GM19468 (cell line): ENCODE results near the gene DEAF1.
A peak's percentile ranks its signal among the peaks of the same experiment; 100 is the strongest.
"Not testable (repeated sequence)": the region's sequence is repeated elsewhere in the genome, so short reads cannot be mapped to it uniquely, and the experiment has no call there.

Experiments used
- ATAC-seq: cut with Tn5 transposase; IDR thresholded peaks from one replicate; pipeline ENCODE4 v1.9.1; 2021; ENCODE audit warnings: mild to moderate bottlenecking, moderate library complexity, moderate number of reproducible peaks; ENCODE audit not compliant: unreplicated experiment; ENCODE audit errors: extremely low read depth

The DEAF1 gene

GRCh38 chr11:694563-695287 is at the start of gene DEAF1:
DEAF1 (minus strand) TSS chr11:695222; CDS start chr11:695047, 175 bp downstream.
- ATAC-seq = peak; percentile 56

GRCh38 chr11:742571-743201 is 47.7 kb upstream of the DEAF1 start:
- ATAC-seq = no peak

GRCh38 chr11:742156-742546 is 47.1 kb upstream of the DEAF1 start:
- ATAC-seq = no peak

GRCh38 chr11:737899-738298 is 42.9 kb upstream of the DEAF1 start:
- ATAC-seq = not testable (repeated sequence)

GRCh38 chr11:737366-737765 is 42.3 kb upstream of the DEAF1 start:
- ATAC-seq = no peak

- ATAC-seq = not testable (repeated sequence)
Observed at GRCh38 chr11:734541-734940, 39.5 kb upstream of the DEAF1 start.

GRCh38 chr11:733072-733471 is 38.0 kb upstream of the DEAF1 start:
- ATAC-seq = no peak

GRCh38 chr11:729492-730074 is 34.6 kb upstream of the DEAF1 start:
- ATAC-seq = no peak

GRCh38 chr11:728901-729491 is 34.0 kb upstream of the DEAF1 start:
- ATAC-seq = no peak

- ATAC-seq = no peak
Observed at GRCh38 chr11:727859-728748, 33.1 kb upstream of the DEAF1 start.

- no peak for ATAC-seq
Observed at GRCh38 chr11:727281-727701, 32.3 kb upstream of the DEAF1 start.

- ATAC-seq = no peak
Observed at GRCh38 chr11:726278-727220, 31.5 kb upstream of the DEAF1 start.

- ATAC-seq = no peak
Observed at GRCh38 chr11:725624-726202, 30.7 kb upstream of the DEAF1 start.

- no peak for ATAC-seq
Observed at GRCh38 chr11:724778-725386, 29.9 kb upstream of the DEAF1 start.

GRCh38 chr11:724049-724777 is 29.2 kb upstream of the DEAF1 start:
- ATAC-seq = no peak

GRCh38 chr11:723120-723883 is 28.3 kb upstream of the DEAF1 start:
- no peak for ATAC-seq

- no peak for ATAC-seq
Observed at GRCh38 chr11:722346-722811, 27.4 kb upstream of the DEAF1 start.
